ENCODE data around the gene PDZD2. TPM values are rescaled to one million over a fixed set of nuclear protein-coding genes. Genes with fewer than 3 reads are reported as not detected.

Gene PDZD2
- total RNA-seq, 2 experiments from 2014 or later: 1.3 to 1.8 TPM

GRCh38 chr5:31983851-31984250, 344.9 kb downstream of the PDZD2 start:
- DNase-seq (no peak), ATAC-seq (ENCODE audit: poor library complexity) (no peak)
- ChIA-PET CTCF (no interaction called here), POLR2A (no interaction called here)
- H3K27ac ChIP-seq (ENCODE audit: low read depth in 1 of 2, low read length in 2 of 2): no peak overlapping the region
- H3K27ac Mint-ChIP-seq: no peak overlapping the region
- H3K4me3 ChIP-seq (ENCODE audit: low read length): no peak overlapping the region
- no peaks in the 10 kb centered on the region for H3K4me1 ChIP-seq (ENCODE audit: insufficient read depth, low read length)
- H3K9me3 ChIP-seq (ENCODE audit: control insufficient read depth in 1 of 2, insufficient read depth in 1 of 2, low read length in 2 of 2): no peaks in the 10 kb centered on the region
- no peak overlapping the region for H3K4me3 Mint-ChIP-seq
- intact Hi-C loops (cut with DNase I, micrococcal nuclease): no loop called here
- no peaks in the 10 kb centered on the region for H3K27me3 Mint-ChIP-seq
- H3K36me3 Mint-ChIP-seq (ENCODE audit: low read depth): no peaks in the 10 kb centered on the region
- H3K27me3 ChIP-seq (ENCODE audit: control insufficient read depth in 1 of 2, insufficient read depth in 2 of 2, low read length in 2 of 2): no peaks in the 10 kb centered on the region
- no peak for TF ChIP-seq CTCF (IDR thresholded peaks at IDR 0.05)
- peaks cover 3% of the 10 kb centered on the region for H3K9me3 Mint-ChIP-seq
- H3K36me3 ChIP-seq (ENCODE audit: insufficient read depth, low read length): no peaks in the 10 kb centered on the region
- no peaks in the 10 kb centered on the region for H3K4me1 Mint-ChIP-seq (ENCODE audit: low read depth)

- Mint-ChIP-seq H3K27me3 (no peaks in the 10 kb centered on the region), H3K27ac (no peak overlapping the region), H3K4me3 (no peak overlapping the region), H3K9me3 (peaks cover 3% of the 10 kb centered on the region), H3K4me1 (ENCODE audit: low read depth) (no peaks in the 10 kb centered on the region), H3K36me3 (ENCODE audit: low read depth) (no peaks in the 10 kb centered on the region)
- DNase-seq (no peak), ATAC-seq (ENCODE audit: poor library complexity) (no peak)
- Histone ChIP-seq H3K27ac (ENCODE audit: low read depth in 1 of 2, low read length in 2 of 2) (no peak overlapping the region), H3K27me3 (ENCODE audit: control insufficient read depth in 1 of 2, insufficient read depth in 2 of 2, low read length in 2 of 2) (no peaks in the 10 kb centered on the region), H3K4me1 (ENCODE audit: insufficient read depth, low read length) (no peaks in the 10 kb centered on the region), H3K4me3 (ENCODE audit: low read length) (no peak overlapping the region), H3K9me3 (ENCODE audit: control insufficient read depth in 1 of 2, insufficient read depth in 1 of 2, low read length in 2 of 2) (no peaks in the 10 kb centered on the region), H3K36me3 (ENCODE audit: insufficient read depth, low read length) (no peaks in the 10 kb centered on the region)
- intact Hi-C loops (cut with DNase I, micrococcal nuclease): no loop called here
- no peak for TF ChIP-seq CTCF (IDR thresholded peaks at IDR 0.05)
- POLR2A ChIA-PET: no interaction called here
- CTCF ChIA-PET: interaction anchor here (0.6 kb wide), 1 partner anchor 165 kb away, joined by 3 read pairs; no protein-coding TSS in a partner anchor
These were observed 345.8 kb downstream of the PDZD2 start for GRCh38 chr5:31984691-31985090.

DNA sequence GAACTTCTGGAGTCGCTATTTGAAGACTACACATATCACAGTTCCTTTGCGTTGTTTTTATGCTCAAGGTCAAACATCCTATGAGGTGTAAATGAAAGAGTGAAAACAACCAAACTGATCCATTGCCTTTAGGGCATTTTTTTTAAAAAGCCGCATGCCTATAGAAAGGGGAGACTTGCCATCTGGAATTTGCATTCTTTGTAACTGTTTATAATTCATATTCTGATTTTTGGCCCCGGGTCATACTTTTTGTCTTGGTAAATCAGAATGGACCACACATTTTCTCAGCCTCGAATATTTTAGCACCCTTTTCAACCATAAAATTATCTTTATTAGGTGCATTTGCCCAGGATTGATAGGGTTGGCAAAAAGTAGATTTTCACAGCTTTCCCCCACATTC, 347.2 kb downstream of the PDZD2 start:
- H3K9me3 ChIP-seq (ENCODE audit: control insufficient read depth in 1 of 2, insufficient read depth in 1 of 2, low read length in 2 of 2): no peaks in the 10 kb centered on the region
- H3K4me1 ChIP-seq (ENCODE audit: insufficient read depth, low read length): no peaks in the 10 kb centered on the region
- intact Hi-C loops (cut with DNase I, micrococcal nuclease): no loop called here
- H3K36me3 ChIP-seq (ENCODE audit: insufficient read depth, low read length): no peaks in the 10 kb centered on the region
- no peaks in the 10 kb centered on the region for H3K27me3 ChIP-seq (ENCODE audit: control insufficient read depth in 1 of 2, insufficient read depth in 2 of 2, low read length in 2 of 2)
- Mint-ChIP-seq H3K9me3 (peaks cover 3% of the 10 kb centered on the region), H3K36me3 (ENCODE audit: low read depth) (no peaks in the 10 kb centered on the region), H3K4me1 (ENCODE audit: low read depth) (no peaks in the 10 kb centered on the region), H3K27me3 (no peaks in the 10 kb centered on the region), H3K27ac (no peak overlapping the region), H3K4me3 (no peak overlapping the region)
- H3K27ac ChIP-seq (ENCODE audit: low read depth in 1 of 2, low read length in 2 of 2): no peak overlapping the region
- ChIA-PET CTCF (interaction anchor here (0.7 kb wide), 1 partner anchor 1954 kb away, joined by 3 read pairs; no protein-coding TSS in a partner anchor), POLR2A (no interaction called here)
- ATAC-seq (ENCODE audit: poor library complexity): no peak
- no peak for DNase-seq
- H3K4me3 ChIP-seq (ENCODE audit: low read length): no peak overlapping the region
- no peak for TF ChIP-seq CTCF (IDR thresholded peaks at IDR 0.05)
